Rectal smooth muscle tissue (tissue), 1 donor: ENCODE measurements around the gene GOLM1.

Experiments used
- H3K27ac ChIP-seq: one replicate; pipeline ENCODE4 v1.7.0; 2013; ENCODE audit warnings: low read depth, low read length, inconsistent platforms
- H3K27me3 ChIP-seq: one replicate; pipeline ENCODE4 v1.7.0; 2013; ENCODE audit warnings: low read length; ENCODE audit not compliant: control insufficient read depth, insufficient read depth
- H3K36me3 ChIP-seq: one replicate; pipeline ENCODE4 v1.7.0; 2013; ENCODE audit warnings: low read length; ENCODE audit not compliant: control insufficient read depth, insufficient read depth
- H3K4me1 ChIP-seq: one replicate; pipeline ENCODE4 v1.7.0; 2013; ENCODE audit warnings: low read length; ENCODE audit not compliant: control insufficient read depth, insufficient read depth
- H3K4me3 ChIP-seq: one replicate; pipeline ENCODE4 v1.7.0; 2013; ENCODE audit warnings: low read length
- H3K9ac ChIP-seq: one replicate; pipeline ENCODE4 v1.7.0; 2013; ENCODE audit warnings: low read length

The GOLM1 gene

GRCh38 chr9:86077276-86077675 lies 22.1 kb downstream of the GOLM1 start:
- Histone ChIP-seq H3K9ac (no peak overlapping the region), H3K27me3 (no peaks in the 10 kb centered on the region), H3K36me3 (no peaks in the 10 kb centered on the region), H3K4me3 (peak overlapping the region; percentile 22), H3K4me1 (peaks cover 33% of the 10 kb centered on the region), H3K27ac (peak overlapping the region; percentile 51)

GRCh38 chr9:86075132-86076109 lies 23.9 kb downstream of the GOLM1 start:
- H3K27me3 ChIP-seq = no peaks in the 10 kb centered on the region
- no peak overlapping the region for H3K4me3 ChIP-seq
- no peak overlapping the region for H3K9ac ChIP-seq
- no peaks in the 10 kb centered on the region for H3K36me3 ChIP-seq
- peaks cover 32% of the 10 kb centered on the region for H3K4me1 ChIP-seq
- no peak overlapping the region for H3K27ac ChIP-seq

GRCh38 chr9:86073839-86074238 lies 25.5 kb downstream of the GOLM1 start:
- Histone ChIP-seq H3K36me3 (no peaks in the 10 kb centered on the region), H3K4me3 (no peak overlapping the region), H3K9ac (no peak overlapping the region), H3K27ac (no peak overlapping the region), H3K27me3 (no peaks in the 10 kb centered on the region), H3K4me1 (peaks cover 18% of the 10 kb centered on the region)

GRCh38 chr9:86072394-86072877 lies 26.9 kb downstream of the GOLM1 start:
- Histone ChIP-seq H3K27ac (no peak overlapping the region), H3K4me3 (no peak overlapping the region), H3K4me1 (peaks cover 6% of the 10 kb centered on the region), H3K36me3 (no peaks in the 10 kb centered on the region), H3K27me3 (no peaks in the 10 kb centered on the region), H3K9ac (no peak overlapping the region)

GRCh38 chr9:86069206-86069869 lies 30.0 kb downstream of the GOLM1 start:
- Histone ChIP-seq H3K27ac (no peak overlapping the region), H3K4me1 (no peaks in the 10 kb centered on the region), H3K27me3 (no peaks in the 10 kb centered on the region), H3K4me3 (no peak overlapping the region), H3K9ac (no peak overlapping the region), H3K36me3 (no peaks in the 10 kb centered on the region)

- H3K27me3 ChIP-seq = no peaks in the 10 kb centered on the region
- H3K36me3 ChIP-seq = no peaks in the 10 kb centered on the region
- no peak overlapping the region for H3K9ac ChIP-seq
- H3K27ac ChIP-seq = no peak overlapping the region
- H3K4me1 ChIP-seq = no peaks in the 10 kb centered on the region
- H3K4me3 ChIP-seq = no peak overlapping the region
Observed at GRCh38 chr9:86064220-86064619, 35.1 kb downstream of the GOLM1 start.

GRCh38 chr9:86062845-86063693 lies 36.3 kb downstream of the GOLM1 start:
- Histone ChIP-seq H3K27ac (no peak overlapping the region), H3K27me3 (no peaks in the 10 kb centered on the region), H3K9ac (no peak overlapping the region), H3K4me3 (no peak overlapping the region), H3K36me3 (no peaks in the 10 kb centered on the region), H3K4me1 (no peaks in the 10 kb centered on the region)

GRCh38 chr9:86061972-86062739 lies 37.2 kb downstream of the GOLM1 start:
- Histone ChIP-seq H3K4me1 (no peaks in the 10 kb centered on the region), H3K27me3 (no peaks in the 10 kb centered on the region), H3K36me3 (no peaks in the 10 kb centered on the region), H3K4me3 (no peak overlapping the region), H3K27ac (no peak overlapping the region), H3K9ac (no peak overlapping the region)

GRCh38 chr9:86057491-86057890 lies 41.9 kb downstream of the GOLM1 start:
- H3K9ac ChIP-seq = no peak overlapping the region
- no peaks in the 10 kb centered on the region for H3K27me3 ChIP-seq
- H3K27ac ChIP-seq = no peak overlapping the region
- H3K4me1 ChIP-seq = no peaks in the 10 kb centered on the region
- no peak overlapping the region for H3K4me3 ChIP-seq
- no peaks in the 10 kb centered on the region for H3K36me3 ChIP-seq

GRCh38 chr9:86054695-86055094 lies 44.7 kb downstream of the GOLM1 start:
- H3K9ac ChIP-seq = no peak overlapping the region

GRCh38 chr9:86052556-86053468 lies 46.5 kb downstream of the GOLM1 start:
- Histone ChIP-seq H3K9ac (no peak overlapping the region), H3K27me3 (no peaks in the 10 kb centered on the region), H3K36me3 (peaks cover 2% of the 10 kb centered on the region), H3K27ac (no peak overlapping the region), H3K4me3 (no peak overlapping the region), H3K4me1 (no peaks in the 10 kb centered on the region)

More at GRCh38 chr9:86054695-86055094, 44.7 kb downstream of the GOLM1 start:
- Histone ChIP-seq H3K27me3 (no peaks in the 10 kb centered on the region), H3K4me1 (no peaks in the 10 kb centered on the region), H3K4me3 (no peak overlapping the region), H3K36me3 (peaks cover 2% of the 10 kb centered on the region), H3K27ac (no peak overlapping the region)
